ENCODE results near the gene SCUBE2. TPM values are rescaled to one million over a fixed set of nuclear protein-coding genes. Genes with fewer than 3 reads are reported as not detected.

SCUBE2 gene
- total and polyA plus RNA-seq, 2 of the 4 experiments (the other 2 are of a cell fraction), result 0.43 to 0.72 TPM

GRCh38 chr11:9071692-9072091 lies 19.7 kb downstream of the SCUBE2 start:
- POLR2A ChIA-PET (ENCODE audit: unreplicated experiment), result no interaction called here

More at GRCh38 chr11:9071692-9072091, 19.7 kb downstream of the SCUBE2 start:
- H3K79me1 ChIP-seq (ENCODE audit: low read depth in 1 of 2, low read length in 2 of 2), result no peaks in the 10 kb centered on the region
- no peak overlapping the region for H3K9ac ChIP-seq (ENCODE audit: low read depth, low read length)
- H3K27ac ChIP-seq (ENCODE audit: insufficient read depth, low read length), result no peak overlapping the region
- no peak overlapping the region for H2BK5ac ChIP-seq (ENCODE audit: low read depth, low read length, poor library complexity, severe bottlenecking)
- H4K8ac ChIP-seq (ENCODE audit: low read depth in 2 of 2, low read length in 2 of 2), result no peak overlapping the region
- no peak overlapping the region for H2AK9ac ChIP-seq (replicated peaks; ENCODE audit: low read depth, low read length, poor library complexity)
- no peaks in the 10 kb centered on the region for H3K27me3 ChIP-seq (ENCODE audit: control insufficient read depth, insufficient read depth, low read length)
- BruUV-seq (replicated peaks), result no TSS peak
- H4K91ac ChIP-seq (ENCODE audit: insufficient read depth, low read depth, low read length), result no peak overlapping the region
- H4K5ac ChIP-seq (ENCODE audit: low read depth, low read length), result no peak overlapping the region
- H3K4ac ChIP-seq (ENCODE audit: low read depth, low read length), result no peak overlapping the region
- H3K23ac ChIP-seq (ENCODE audit: low read depth, low read length), result no peak overlapping the region
- in situ Hi-C loops (cut with MboI; ENCODE audit: low sequenced_read_pairs) (no loop called here), dilution Hi-C loops (cut with HindIII; ENCODE audit: low sequenced_read_pairs, unreplicated experiment) (no loop called here), intact Hi-C loops (cut with micrococcal nuclease) (no loop called here)
- no peak overlapping the region for H2AK5ac ChIP-seq (ENCODE audit: low read depth, low read length)
- no peak overlapping the region for H2AFZ ChIP-seq (replicated peaks; ENCODE audit: low read length, poor library complexity)
- no peaks in the 10 kb centered on the region for H3K36me3 ChIP-seq (ENCODE audit: control insufficient read depth, insufficient read depth, low read length)
- H3K9me1 ChIP-seq (ENCODE audit: insufficient read depth, low read length), result no peaks in the 10 kb centered on the region; the same call in 1 of the 2 replicates
- CTCF ChIA-PET, result interaction anchor here (0.5 kb wide), 1 partner anchor 298 kb away, joined by 4 read pairs; no protein-coding TSS in a partner anchor
- DNase-seq, result no peak
- no peaks in the 10 kb centered on the region for H3K4me1 ChIP-seq (ENCODE audit: control insufficient read depth, insufficient read depth, low read length)
- H2BK15ac ChIP-seq (ENCODE audit: low read depth, low read length), result no peak overlapping the region
- no peak overlapping the region for H2BK20ac ChIP-seq (ENCODE audit: low read depth, low read length)
- H3K4me2 ChIP-seq (ENCODE audit: low read depth, low read length), result no peak overlapping the region
- no peaks in the 10 kb centered on the region for H4K20me1 ChIP-seq (ENCODE audit: insufficient read depth, low read length)
- no peak overlapping the region for H3K14ac ChIP-seq (replicated peaks; ENCODE audit: low read depth, low read length)
- no peak for ATAC-seq (ENCODE audit: low read depth)
- H2BK120ac ChIP-seq (ENCODE audit: low read depth, low read length), result no peak overlapping the region
- no CpG with 5 or more reads among the region's 3 CpGs for WGBS, 2 experiments (ENCODE audit: extremely low coverage in 2 of 2, insufficient read length in 1 of 2)
- no peak overlapping the region for H3K4me3 ChIP-seq (ENCODE audit: insufficient read depth, low read depth, low read length)
- H3K18ac ChIP-seq (ENCODE audit: low read depth, low read length), result no peak overlapping the region
- H3K9me3 ChIP-seq (ENCODE audit: control insufficient read depth, insufficient read depth, low read length), result no peaks in the 10 kb centered on the region
- H3K56ac ChIP-seq (ENCODE audit: extremely low read depth, insufficient read depth, low read length), result no peak overlapping the region
- TF ChIP-seq CEBPB (IDR thresholded peaks at IDR 0.05; ENCODE audit: low read depth, low read length), result no peak
- no peak for TF ChIP-seq RFX5 (IDR thresholded peaks at IDR 0.05; ENCODE audit: low read depth, low read length)
- TF ChIP-seq ELK1 (IDR thresholded peaks at IDR 0.05; ENCODE audit: borderline replicate concordance, low read depth, low read length), result no peak
- no peak for TF ChIP-seq USF2 (IDR thresholded peaks at IDR 0.05; ENCODE audit: low read depth, low read length)
- no peak for TF ChIP-seq MAFK (IDR thresholded peaks at IDR 0.05; ENCODE audit: low read depth, low read length)
- TF ChIP-seq SMC3 (IDR thresholded peaks at IDR 0.05; ENCODE audit: low read depth, low read length), result no peak
- no peak for TF ChIP-seq CTCF (conservative IDR thresholded peaks at IDR 0.05; ENCODE audit: low read depth, low read length)
- no peak for TF ChIP-seq NFE2L2 (IDR thresholded peaks at IDR 0.05; ENCODE audit: low read depth, low read length)
- no peak for TF ChIP-seq RCOR1 (IDR thresholded peaks at IDR 0.05; ENCODE audit: insufficient replicate concordance, low read length)
- TF ChIP-seq POLR2A (IDR thresholded peaks at IDR 0.05; ENCODE audit: low read depth, low read length), result no peak
- no peak for TF ChIP-seq FOS (IDR thresholded peaks at IDR 0.05; ENCODE audit: low read depth, low read length)
- no peak for TF ChIP-seq BHLHE40 (IDR thresholded peaks at IDR 0.05; ENCODE audit: low read depth, low read length)
- TF ChIP-seq MXI1 (IDR thresholded peaks at IDR 0.05; ENCODE audit: borderline replicate concordance, low read depth, low read length), result no peak
- TF ChIP-seq RAD21 (IDR thresholded peaks at IDR 0.05; ENCODE audit: low read length), result no peak
- TF ChIP-seq MAZ (IDR thresholded peaks at IDR 0.05; ENCODE audit: borderline replicate concordance, low read depth, low read length), result no peak
- TF ChIP-seq CHD1 (IDR thresholded peaks at IDR 0.05; ENCODE audit: low read depth, low read length), result no peak

All from IMR-90 (cell line).